A673 (cell line): Measurements from ENCODE around the gene ASPSCR1. TPM values are rescaled to one million over a fixed set of nuclear protein-coding genes. Genes with fewer than 3 reads are reported as not detected.
A peak's percentile ranks its signal among the peaks of the same experiment; 100 is the strongest.

Source experiments
- BruUV-seq: library from RNA; stranded (reverse); fragments of 400-500 nt; replicated peaks from 2 replicates; lab custom pipeline; 2021; lab: Mats Ljungman, UMichigan
- CTCF ChIA-PET: fragments of 300-600 bp; sonication (Branson Sonifier 250); formaldehyde crosslinking; loops from one replicate; lab custom pipeline; 2022; ENCODE audit warnings: antibody characterized with exemption; lab: Charles Lee
- POLR2A ChIA-PET: fragments of 300-600 bp; sonication (Branson Sonifier 250); formaldehyde crosslinking; loops from one replicate; lab custom pipeline; 2022; ENCODE audit warnings: antibody characterized with exemption; ENCODE audit not compliant: low non-redundant PET; lab: Charles Lee
- DNase-seq: peaks from one replicate; pipeline ENCODE4 v3.0.0-alpha.2; 2015; ENCODE audit warnings: low spot score
- H3K27ac ChIP-seq: fragments of 200-600 bp; sonication (generic); 2 replicates; pipeline ENCODE4 v1.5.1; 2016; ENCODE audit warnings: mixed run types, low read depth, mild to moderate bottlenecking, mixed read lengths, antibody characterized with exemption, low read length; ENCODE audit not compliant: poor library complexity, severe bottlenecking
- H3K27me3 ChIP-seq: fragments of 200-600 bp; sonication (generic); replicated peaks from 2 replicates; pipeline ENCODE4 v1.6.1; 2017; ENCODE audit warnings: mixed run types, low read depth, mild to moderate bottlenecking, mixed read lengths, antibody characterized with exemption, low read length; ENCODE audit not compliant: insufficient read depth, poor library complexity
- H3K36me3 ChIP-seq: fragments of 200-600 bp; sonication (generic); 2 replicates; pipeline ENCODE4 v1.6.1; 2016; ENCODE audit warnings: mixed run types, mild to moderate bottlenecking, mixed read lengths, antibody characterized with exemption, low read length; ENCODE audit not compliant: insufficient read depth, poor library complexity, severe bottlenecking
- H3K4me1 ChIP-seq: fragments of 200-600 bp; sonication (generic); 2 replicates; pipeline ENCODE4 v1.6.1; 2017; ENCODE audit warnings: mixed run types, mild to moderate bottlenecking, mixed read lengths, antibody characterized with exemption, low read length; ENCODE audit not compliant: insufficient read depth, poor library complexity, severe bottlenecking
- H3K4me3 ChIP-seq: fragments of 200-600 bp; sonication (generic); 2 replicates; pipeline ENCODE4 v1.5.1; 2016; ENCODE audit warnings: low read depth, mixed run types, mild to moderate bottlenecking, mixed read lengths, low read length; ENCODE audit not compliant: poor library complexity, severe bottlenecking
- H3K9me3 ChIP-seq: fragments of 200-600 bp; sonication (generic); 2 replicates; pipeline ENCODE4 v1.6.1; 2016; ENCODE audit warnings: mixed run types, low read depth, mild to moderate bottlenecking, mixed read lengths, antibody characterized with exemption, low read length; ENCODE audit not compliant: poor library complexity, severe bottlenecking
- CTCF ChIP-seq: fragments of 300-800, 200-600 bp; sonication (generic); conservative IDR thresholded peaks from 2 replicates; pipeline ENCODE4 v1.5.1; 2017; ENCODE audit warnings: low read depth, mild to moderate bottlenecking, antibody characterized with exemption, low read length, moderate library complexity, mixed read lengths
- EZH2 ChIP-seq: fragments of 200-600 bp; sonication (generic); IDR thresholded peaks from 2 replicates; pipeline ENCODE4 v1.6.1; 2017; ENCODE audit warnings: borderline replicate concordance, low read depth, mild to moderate bottlenecking, mixed read lengths, antibody characterized with exemption, low read length; ENCODE audit not compliant: poor library complexity, severe bottlenecking
- intact Hi-C: fragments of 100-400 bp; cut with micrococcal nuclease; formaldehyde crosslinking; loops from one replicate; pipeline ENCODE4 v1.10.0; 2022; ENCODE audit not compliant: unreplicated experiment
- total RNA-seq: library from RNA; stranded (reverse); gene quantifications from 2 replicates; pipeline ENCODE4 v1.2.3, GENCODE V29; 2021

ASPSCR1 gene
- total RNA-seq, 1 experiment from 2014 or later: 46.2 TPM

- no peaks in the 10 kb centered on the region for H3K36me3 ChIP-seq
- peaks cover 48% of the 10 kb centered on the region for H3K27me3 ChIP-seq
- H3K27ac ChIP-seq: no peak overlapping the region
- H3K4me1 ChIP-seq: no peaks in the 10 kb centered on the region
- CTCF ChIA-PET: interaction anchor here (1.0 to 1.6 kb wide), 5 partner anchors 7 to 77 kb away, joined by 3 to 23 read pairs (median 4); partner anchors contain the start of genes CENPX, DCXR, LRRC45 and MAFG
- no TSS peak for BruUV-seq
- DNase-seq: no peak
- TF ChIP-seq CTCF: no peak
- TF ChIP-seq EZH2: peak; percentile 100
- intact Hi-C loops: no loop called here
- H3K9me3 ChIP-seq: no peaks in the 10 kb centered on the region
- POLR2A ChIA-PET: interaction anchor here (0.7 kb wide), 1 partner anchor 30 kb away, joined by 6 read pairs; no protein-coding TSS in a partner anchor
- H3K4me3 ChIP-seq: peak overlapping the region; percentile 31
Observed at GRCh38 chr17:81960130-81960958, 17.1 kb upstream of the ASPSCR1 start.

- Histone ChIP-seq H3K4me1 (no peaks in the 10 kb centered on the region), H3K36me3 (no peaks in the 10 kb centered on the region), H3K9me3 (no peaks in the 10 kb centered on the region), H3K27ac (no peak within 1 kb of the TSS), H3K4me3 (peak within 1 kb of the TSS; percentile 31), H3K27me3 (peaks cover 48% of the 10 kb centered on the region)
- POLR2A ChIA-PET: no interaction called here
- DNase-seq: peak; percentile 67
- CTCF ChIA-PET: no interaction called here
- no TSS peak for BruUV-seq
- intact Hi-C loops: no loop called here
- TF ChIP-seq CTCF (0 out of 2 replicates have a peak, but pooled peaks have one; percentile 13), EZH2 (no peak)
Observed at GRCh38 chr17:81961087-81961511, 16.3 kb upstream of the ASPSCR1 start, which contains the start of gene NOTUM. TSS of gene NOTUM (minus strand) at chr17:81961187. CDS start at chr17:81960909, 278 bp downstream.

- Histone ChIP-seq H3K9me3 (no peaks in the 10 kb centered on the region), H3K36me3 (no peaks in the 10 kb centered on the region), H3K4me1 (no peaks in the 10 kb centered on the region), H3K27me3 (peaks cover 48% of the 10 kb centered on the region), H3K27ac (no peak overlapping the region), H3K4me3 (no peak overlapping the region)
- DNase-seq: no peak
- ChIA-PET POLR2A (no interaction called here), CTCF (no interaction called here)
- TF ChIP-seq CTCF: no peak
- peak; percentile 76 for TF ChIP-seq EZH2
- intact Hi-C loops: no loop called here
- no TSS peak for BruUV-seq
Observed at GRCh38 chr17:81961521-81962498, 15.6 kb upstream of the ASPSCR1 start.
